CD1c-positive myeloid dendritic cell (primary cell): ENCODE data around the gene IL32.

Source experiments
- DNase-seq: peaks from one replicate; pipeline ENCODE4 v3.0.0-alpha.2; 2016; ENCODE audit errors: extremely low spot score

The IL32 gene, protein sequence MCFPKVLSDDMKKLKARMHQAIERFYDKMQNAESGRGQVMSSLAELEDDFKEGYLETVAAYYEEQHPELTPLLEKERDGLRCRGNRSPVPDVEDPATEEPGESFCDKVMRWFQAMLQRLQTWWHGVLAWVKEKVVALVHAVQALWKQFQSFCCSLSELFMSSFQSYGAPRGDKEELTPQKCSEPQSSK

GRCh38 chr16:3065069-3065741 is at the start of gene IL32:
Gene IL32 (plus strand): TSS chr16:3065640. CDS start chr16:3065812, 172 bp downstream.
- no peak for DNase-seq

DNA sequence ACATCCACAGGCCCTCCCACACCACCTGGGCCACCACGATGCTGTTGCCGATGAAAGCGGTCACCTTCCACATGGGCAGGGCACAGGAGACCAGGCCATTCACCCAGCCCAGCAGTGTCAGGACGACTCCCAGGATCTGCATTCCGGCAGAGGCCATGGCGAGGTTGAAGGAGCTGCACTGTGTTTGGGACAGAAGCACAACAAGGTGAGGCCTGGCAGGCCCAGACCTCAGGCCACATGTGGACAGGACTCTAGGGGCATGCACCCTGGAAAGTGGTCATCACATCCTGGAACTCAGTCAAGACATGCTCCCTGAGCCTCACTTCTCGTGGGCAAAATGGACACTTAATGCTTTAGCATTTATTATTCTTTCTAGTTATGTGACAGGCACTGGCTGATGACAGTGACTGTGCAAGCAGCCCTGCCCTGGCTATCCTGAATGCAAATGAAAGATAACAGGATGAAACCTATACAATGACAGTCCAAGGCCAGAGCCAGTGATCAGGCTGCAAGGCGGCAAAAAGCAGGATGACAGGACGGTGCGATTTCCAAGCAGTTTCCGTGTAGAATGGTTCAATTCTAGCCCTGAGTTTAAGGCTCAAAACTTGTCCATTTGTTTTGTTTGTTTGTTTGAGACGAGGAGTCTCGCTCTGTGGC is 49.4 kb upstream of the IL32 start:
- DNase-seq, result no peak

GRCh38 chr16:3017344-3017743 is 48.1 kb upstream of the IL32 start:
- DNase-seq, result no peak

DNA sequence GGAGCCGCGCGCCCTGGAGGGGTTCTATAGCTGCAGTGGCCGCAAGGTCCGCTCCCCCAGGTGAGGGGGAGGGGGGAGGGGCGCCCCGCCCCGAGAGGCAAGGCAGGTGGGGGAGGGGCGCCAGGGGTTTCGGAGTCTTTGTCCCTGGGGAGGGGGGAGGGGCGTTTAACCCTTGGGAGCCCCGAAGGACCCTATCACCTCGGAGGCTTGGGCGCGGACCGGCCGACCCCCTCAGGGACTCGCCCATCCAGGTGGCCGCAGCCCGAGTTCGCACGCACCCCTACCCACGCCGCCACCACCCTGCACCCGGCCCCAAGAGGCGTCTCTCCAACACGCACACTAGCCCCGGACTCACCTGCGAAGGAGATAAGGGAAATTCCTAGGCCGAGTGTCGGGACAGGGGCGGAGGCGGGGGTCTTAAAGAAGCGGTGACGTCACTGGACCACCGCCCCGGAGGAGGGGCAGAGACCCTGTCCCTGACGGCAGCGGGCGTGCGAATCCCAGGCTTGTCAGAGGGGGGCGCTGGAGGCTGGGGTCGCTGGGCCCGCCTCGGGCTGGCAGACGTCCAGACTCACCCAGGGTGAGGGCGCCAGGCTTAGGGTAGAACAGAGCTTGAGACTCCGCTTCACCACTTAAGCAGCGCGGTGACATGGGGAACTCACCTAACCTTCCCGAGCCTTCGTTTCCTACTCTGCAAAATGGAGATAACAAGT is 47.5 kb upstream of the IL32 start, which contains the start of gene CLDN6:
Gene CLDN6 (minus strand): TSS at position 390 of the 713 bp plus-strand sequence. CDS start 2,162 bp downstream, outside the sequence.
- peak; percentile 24 for DNase-seq

GRCh38 chr16:3019594-3020246 is 45.7 kb upstream of the IL32 start:
- DNase-seq, result no peak

- peak; percentile 93 for DNase-seq
Measured at GRCh38 chr16:3020247-3020603, 45.2 kb upstream of the IL32 start, which contains the start of gene TNFRSF12A. Gene TNFRSF12A (plus strand): TSS chr16:3020368. CDS start chr16:3020398, 30 bp downstream.

GRCh38 chr16:3020604-3021448 is 44.6 kb upstream of the IL32 start:
- peak; percentile 55 for DNase-seq

DNA sequence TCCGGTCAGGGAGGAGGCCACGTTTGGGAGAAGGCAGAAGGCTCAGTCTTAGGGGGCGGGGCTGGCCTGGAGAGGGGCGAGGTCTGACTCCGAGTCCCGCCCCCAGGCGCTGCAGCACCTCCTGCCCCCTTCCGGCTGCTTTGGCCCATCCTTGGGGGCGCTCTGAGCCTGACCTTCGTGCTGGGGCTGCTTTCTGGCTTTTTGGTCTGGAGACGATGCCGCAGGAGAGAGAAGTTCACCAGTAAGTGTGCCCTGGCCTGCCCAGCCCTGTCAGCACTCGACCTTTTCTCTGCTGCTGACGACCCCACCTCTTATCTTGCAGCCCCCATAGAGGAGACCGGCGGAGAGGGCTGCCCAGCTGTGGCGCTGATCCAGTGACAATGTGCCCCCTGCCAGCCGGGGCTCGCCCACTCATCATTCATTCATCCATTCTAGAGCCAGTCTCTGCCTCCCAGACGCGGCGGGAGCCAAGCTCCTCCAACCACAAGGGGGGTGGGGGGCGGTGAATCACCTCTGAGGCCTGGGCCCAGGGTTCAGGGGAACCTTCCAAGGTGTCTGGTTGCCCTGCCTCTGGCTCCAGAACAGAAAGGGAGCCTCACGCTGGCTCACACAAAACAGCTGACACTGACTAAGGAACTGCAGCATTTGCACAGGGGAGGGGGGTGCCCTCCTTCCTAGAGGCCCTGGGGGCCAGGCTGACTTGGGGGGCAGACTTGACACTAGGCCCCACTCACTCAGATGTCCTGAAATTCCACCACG is 43.8 kb upstream of the IL32 start:
- peak; percentile 80 for DNase-seq

DNA sequence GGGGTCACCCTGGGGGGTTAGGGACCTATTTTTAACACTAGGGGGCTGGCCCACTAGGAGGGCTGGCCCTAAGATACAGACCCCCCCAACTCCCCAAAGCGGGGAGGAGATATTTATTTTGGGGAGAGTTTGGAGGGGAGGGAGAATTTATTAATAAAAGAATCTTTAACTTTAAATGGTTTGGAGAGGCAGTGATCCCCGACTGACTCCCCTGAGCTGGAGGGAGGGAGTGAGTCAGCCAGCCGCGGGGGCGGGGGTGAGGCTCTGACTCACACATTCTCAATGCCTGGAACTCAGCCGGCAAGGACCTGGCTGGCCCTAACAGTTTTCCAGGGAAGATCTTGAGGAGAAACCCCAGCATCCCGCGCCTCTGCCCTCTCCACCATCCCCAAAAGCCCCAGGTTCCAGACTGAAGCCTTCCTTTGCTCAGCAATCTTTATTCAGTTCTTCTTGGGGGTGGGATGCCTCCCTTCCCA is 43.2 kb upstream of the IL32 start:
- peak; percentile 92 for DNase-seq

- peak; percentile 43 for DNase-seq
Measured at GRCh38 chr16:3022684-3023414, 42.6 kb upstream of the IL32 start.

DNA sequence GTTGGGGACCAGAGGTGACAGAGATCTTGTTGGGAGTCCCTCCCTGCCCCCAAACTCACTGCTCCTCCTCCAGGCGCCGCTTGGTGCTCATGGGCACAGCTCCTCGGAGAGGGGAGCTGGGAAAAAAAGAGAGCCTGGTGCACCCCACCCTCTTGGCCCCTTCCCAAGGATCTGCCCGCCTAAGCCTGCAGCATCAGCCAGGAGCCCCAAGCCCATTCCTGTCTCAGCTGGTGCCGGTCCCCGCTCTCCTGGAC is 42.1 kb upstream of the IL32 start:
- no peak for DNase-seq

DNA sequence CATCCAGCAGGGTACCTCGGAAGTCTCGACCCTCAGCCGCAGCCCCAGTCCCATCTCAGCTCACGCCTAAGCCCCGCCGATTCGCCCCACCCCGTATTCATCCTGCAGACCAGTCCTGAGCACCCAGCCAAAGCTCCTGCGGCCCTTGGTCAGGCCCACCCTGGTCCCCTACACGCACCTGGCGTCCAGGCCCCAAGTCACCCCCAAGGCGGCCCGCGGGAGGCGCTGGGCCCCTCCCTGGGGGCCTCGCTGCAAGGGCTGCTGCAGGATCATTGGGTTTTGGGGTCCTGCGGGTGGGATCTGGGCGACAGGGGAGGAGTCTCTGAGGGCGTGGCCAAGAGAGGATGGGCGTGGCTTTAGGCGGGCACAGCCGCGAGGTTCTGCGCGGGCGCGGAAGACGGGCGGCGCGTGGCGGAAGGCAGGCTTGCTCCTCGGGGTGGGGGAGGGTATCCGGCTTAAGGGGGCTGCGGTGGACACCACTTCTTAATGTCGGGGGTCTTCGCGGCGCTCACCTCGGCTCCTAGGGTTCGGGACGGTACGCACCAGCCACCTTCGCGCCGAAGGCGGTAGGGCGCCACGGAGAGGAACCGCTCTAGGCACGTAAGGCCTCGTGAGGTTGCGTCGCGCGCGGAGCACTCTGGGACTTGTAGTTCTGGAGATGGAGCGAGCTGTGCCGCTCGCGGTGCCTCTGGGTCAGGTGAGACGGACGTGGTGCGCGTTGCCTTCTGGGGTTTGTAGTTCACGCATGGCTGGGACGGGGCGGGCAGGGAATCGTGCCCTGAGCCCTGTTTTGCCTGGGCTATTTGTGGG is 41.6 kb upstream of the IL32 start, which contains the start of the genes HCFC1R1 and THOC6:
Gene HCFC1R1 (minus strand): TSS at position 274 of the 810 bp plus-strand sequence. CDS start 1 bp downstream, at position 273.
Gene THOC6 (plus strand): TSS at position 367 of the 810 bp plus-strand sequence. CDS start 292 bp downstream, at position 659.
- DNase-seq, result peak; percentile 98

DNA sequence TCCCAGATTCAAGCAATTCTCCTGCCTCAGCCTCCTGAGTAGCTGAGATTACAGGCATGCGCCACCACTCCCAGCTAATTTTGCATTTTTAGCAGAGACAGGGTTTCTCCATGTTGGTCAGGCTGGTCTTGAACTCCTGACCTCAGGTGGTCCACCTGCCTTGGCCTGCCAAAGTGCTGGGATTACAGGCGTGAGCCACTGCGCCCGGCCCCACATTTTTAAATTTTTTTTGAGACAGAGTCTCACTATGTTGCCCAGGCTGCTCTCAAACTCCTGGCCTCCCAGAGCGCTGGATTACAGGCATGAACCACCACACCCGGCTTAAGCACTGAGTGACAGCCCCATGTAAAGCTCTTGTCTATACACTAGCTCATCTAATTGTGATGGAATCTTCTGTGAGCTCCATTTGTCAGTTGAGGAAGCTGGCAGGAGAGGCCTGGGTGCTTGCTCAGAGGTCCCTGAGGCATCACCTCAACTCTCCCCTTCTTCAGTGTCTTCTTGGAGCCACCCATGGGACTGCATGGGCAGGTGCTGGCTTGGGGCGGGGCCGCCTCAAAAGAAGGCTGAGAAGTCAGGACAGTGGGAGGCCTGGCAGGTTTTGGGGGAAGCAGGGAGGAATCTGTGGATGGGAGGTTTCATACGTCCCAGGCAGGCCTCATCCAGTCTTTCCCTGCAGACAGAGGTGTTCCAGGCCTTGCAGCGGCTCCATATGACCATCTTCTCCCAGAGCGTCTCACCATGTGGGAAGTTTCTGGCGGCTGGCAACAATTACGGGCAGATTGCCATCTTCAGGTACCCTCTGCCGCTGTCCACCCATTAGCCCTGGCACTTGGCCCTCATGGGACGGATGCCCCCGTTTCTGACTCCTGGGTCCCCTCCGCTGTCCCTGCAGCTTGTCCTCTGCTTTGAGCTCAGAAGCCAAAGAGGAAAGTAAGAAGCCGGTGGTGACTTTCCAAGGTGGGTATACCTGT is 40.1 kb upstream of the IL32 start:
- DNase-seq, result no peak

GRCh38 chr16:3026003-3026378 is 39.4 kb upstream of the IL32 start:
- DNase-seq, result no peak

- DNase-seq, result no peak
Measured at GRCh38 chr16:3026609-3027488, 38.6 kb upstream of the IL32 start.

DNA sequence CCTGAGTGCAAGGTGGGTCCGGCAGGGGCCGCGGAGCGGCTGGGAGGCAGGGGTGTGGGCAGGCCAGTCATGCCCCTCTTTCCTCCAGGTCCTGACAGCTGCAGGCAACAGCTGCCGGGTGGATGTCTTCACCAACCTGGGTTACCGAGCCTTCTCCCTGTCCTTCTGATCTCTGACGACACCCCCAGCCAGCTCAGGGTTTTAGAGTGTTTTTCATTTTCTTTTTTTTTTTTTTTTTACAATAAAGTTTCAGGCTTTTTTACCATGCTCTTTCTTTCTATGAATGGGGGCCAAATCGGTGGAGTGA is 38.0 kb upstream of the IL32 start:
- no peak for DNase-seq
